Right renal pelvis (tissue), 4 donors: ENCODE measurements around the gene ZFYVE19. TPM values are rescaled to one million over a fixed set of nuclear protein-coding genes. Genes with fewer than 3 reads are reported as not detected.

Experiments
- DNase-seq, 4 donors: peaks; one replicate each; pipeline ENCODE4 v3.0.0-alpha.2; 2013; ENCODE audit warnings: low read depth in 4 of 4, low spot score in 3 of 4, missing footprints in 1 of 4
- polyA plus RNA-seq, 4 donors: library from polyadenylated mRNA; unstranded; fragments of 120-200 nt; gene quantifications; one replicate each; pipeline ENCODE4 v1.2.1, GENCODE V29; 2013; ENCODE audit not compliant: insufficient read length in 4 of 4

Gene ZFYVE19
- polyA plus RNA-seq, 4 donors: 25.4 to 28.4 (median 28.0) TPM

GRCh38 chr15:40808861-40809450, 2.1 kb downstream of the ZFYVE19 start:
- no peak for DNase-seq

- no peak for DNase-seq
Observed at GRCh38 chr15:40812721-40813425, 6.0 kb downstream of the ZFYVE19 start.

GRCh38 chr15:40815042-40815698, 8.3 kb downstream of the ZFYVE19 start:
- peak in 1 of 4 donors; percentile 36 for DNase-seq

- DNase-seq: no peak
Observed at GRCh38 chr15:40819048-40819447, 12.2 kb downstream of the ZFYVE19 start.

GRCh38 chr15:40821195-40821594, 14.3 kb downstream of the ZFYVE19 start:
- DNase-seq: no peak

GRCh38 chr15:40823572-40824343, 16.9 kb downstream of the ZFYVE19 start:
- DNase-seq: no peak

- no peak for DNase-seq
Observed at GRCh38 chr15:40825661-40826422, 19.0 kb downstream of the ZFYVE19 start.

GRCh38 chr15:40826423-40827075, 19.7 kb downstream of the ZFYVE19 start:
- DNase-seq: no peak

- DNase-seq: no peak
Observed at GRCh38 chr15:40828447-40829036, 21.7 kb downstream of the ZFYVE19 start, which contains the start of gene PPP1R14D. Gene PPP1R14D (minus strand): TSS chr15:40828708. CDS start chr15:40828641, 67 bp downstream.

- no peak for DNase-seq
Observed at GRCh38 chr15:40829115-40829514, 22.2 kb downstream of the ZFYVE19 start.

- no peak for DNase-seq
Observed at GRCh38 chr15:40830884-40831283, 24.0 kb downstream of the ZFYVE19 start.

GRCh38 chr15:40831861-40832260, 25.0 kb downstream of the ZFYVE19 start:
- no peak for DNase-seq

GRCh38 chr15:40832903-40833302, 26.0 kb downstream of the ZFYVE19 start:
- DNase-seq: no peak

GRCh38 chr15:40836020-40836419, 29.1 kb downstream of the ZFYVE19 start:
- DNase-seq: no peak

GRCh38 chr15:40838756-40839155, 31.9 kb downstream of the ZFYVE19 start:
- no peak for DNase-seq

GRCh38 chr15:40841741-40842140, 34.9 kb downstream of the ZFYVE19 start:
- DNase-seq: no peak

- DNase-seq: no peak
Observed at GRCh38 chr15:40843261-40843884, 36.5 kb downstream of the ZFYVE19 start.

GRCh38 chr15:40843885-40844695, 37.2 kb downstream of the ZFYVE19 start, which contains the start of gene SPINT1:
Gene SPINT1 (plus strand): TSS chr15:40844048. CDS start chr15:40844555, 507 bp downstream.
- DNase-seq: no peak
